Smooth muscle cell (in vitro differentiated cells): Measurements from ENCODE around the gene MEF2B. TPM values are rescaled to one million over a fixed set of nuclear protein-coding genes. Genes with fewer than 3 reads are reported as not detected.

Experiments used
- DNase-seq: peaks from one replicate; lab custom pipeline; 2025; ENCODE audit not compliant: unreplicated experiment; lab: John Stamatoyannopoulos, UW
- H2AFZ ChIP-seq: fragments of 200-600 bp; sonication (generic); 2 replicates; pipeline ENCODE4 v1.6.0; 2016; ENCODE audit warnings: antibody characterized with exemption, low read depth, mild to moderate bottlenecking
- H3F3A ChIP-seq: fragments of 200-600 bp; sonication (generic); 2 replicates; pipeline ENCODE4 v1.6.0; 2017; ENCODE audit warnings: antibody characterized with exemption, low read depth
- H3K27ac ChIP-seq: fragments of 200-600 bp; sonication (generic); 2 replicates; pipeline ENCODE4 v1.5.1; 2016; ENCODE audit warnings: low read depth, mild to moderate bottlenecking
- H3K27me3 ChIP-seq: fragments of 200-600 bp; sonication (generic); 2 replicates; pipeline ENCODE4 v1.6.1; 2016; ENCODE audit warnings: low read depth, mild to moderate bottlenecking
- H3K36me3 ChIP-seq: fragments of 200-600 bp; sonication (generic); 2 replicates; pipeline ENCODE4 v1.5.1; 2016; ENCODE audit warnings: low read depth
- H3K4me1 ChIP-seq: fragments of 200-600 bp; sonication (generic); 2 replicates; pipeline ENCODE4 v1.5.1; 2016; ENCODE audit warnings: low read depth
- H3K4me2 ChIP-seq: fragments of 200-600 bp; sonication (generic); 2 replicates; pipeline ENCODE4 v1.6.0; 2016; ENCODE audit warnings: mild to moderate bottlenecking
- H3K4me3 ChIP-seq: fragments of 200-600 bp; sonication (generic); 2 replicates; pipeline ENCODE4 v1.5.1; 2016; ENCODE audit warnings: mild to moderate bottlenecking
- H3K79me2 ChIP-seq: fragments of 200-600 bp; sonication (generic); 2 replicates; pipeline ENCODE4 v1.6.0; 2016; ENCODE audit warnings: low read depth, mild to moderate bottlenecking
- H3K9ac ChIP-seq: fragments of 200-600 bp; sonication (generic); 2 replicates; pipeline ENCODE4 v1.6.0; 2016; ENCODE audit warnings: low read depth
- H3K9me3 ChIP-seq: fragments of 200-600 bp; sonication (generic); replicated peaks from 2 replicates; pipeline ENCODE4 v1.5.1; 2016; ENCODE audit warnings: low read depth
- H4K20me1 ChIP-seq: fragments of 200-600 bp; sonication (generic); 2 replicates; pipeline ENCODE4 v1.6.0; 2016; ENCODE audit warnings: low read depth
- WGBS: methylation state at CpG from one replicate; pipeline ENCODE4 v1.1.7; 2016; ENCODE audit warnings: low lambda C conversion rate; 5-methylcytosine and 5-hydroxymethylcytosine counted together
- polyA plus RNA-seq: library from polyadenylated mRNA; unstranded; fragments of >200 nt; fragmentation: Nextera tagmentation; extraction: Ambion mirVana; gene quantifications from 2 replicates; pipeline ENCODE4 v1.2.1, GENCODE V29; 2016
- total RNA-seq: library from RNA; depleted of rRNA; stranded (reverse); fragments of >200 nt; gene quantifications from 2 replicates; pipeline ENCODE4 v1.2.3, GENCODE V29; 2014
- TF ChIP-seq, protein P1 (sequence below): fragments of 200-600 bp; sonication (generic); IDR thresholded peaks from 2 replicates; pipeline ENCODE4 v1.5.1; 2017; ENCODE audit warnings: borderline replicate concordance, mild to moderate bottlenecking, antibody characterized with exemption; ENCODE audit not compliant: insufficient read depth, poor library complexity, severe bottlenecking

Gene MEF2B
- total and polyA plus RNA-seq, 2 experiments from 2014 or later = 2.9 TPM; not detected in 1

DNA sequence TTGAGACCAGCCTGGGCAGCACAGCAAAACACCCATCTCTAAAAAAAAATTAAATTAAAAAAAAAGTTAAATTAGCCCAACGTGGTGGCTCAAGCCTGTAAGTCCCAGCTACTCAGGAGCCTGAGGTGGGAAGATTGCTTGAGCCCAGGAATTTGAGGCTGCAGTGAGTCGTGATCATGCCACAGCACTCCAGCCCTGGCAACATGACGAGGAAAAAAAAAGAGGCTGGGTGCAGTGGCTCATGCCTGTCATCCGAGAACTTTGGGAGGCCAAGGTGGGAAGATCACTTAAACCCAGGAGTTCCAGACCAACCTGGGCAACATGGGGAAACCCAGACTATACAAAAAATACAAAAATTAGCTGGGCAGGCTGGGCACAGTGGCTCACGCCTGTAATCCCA is 29.6 kb downstream of the MEF2B start:
- DNase-seq = no peak
- TF ChIP-seq, protein P1, sequence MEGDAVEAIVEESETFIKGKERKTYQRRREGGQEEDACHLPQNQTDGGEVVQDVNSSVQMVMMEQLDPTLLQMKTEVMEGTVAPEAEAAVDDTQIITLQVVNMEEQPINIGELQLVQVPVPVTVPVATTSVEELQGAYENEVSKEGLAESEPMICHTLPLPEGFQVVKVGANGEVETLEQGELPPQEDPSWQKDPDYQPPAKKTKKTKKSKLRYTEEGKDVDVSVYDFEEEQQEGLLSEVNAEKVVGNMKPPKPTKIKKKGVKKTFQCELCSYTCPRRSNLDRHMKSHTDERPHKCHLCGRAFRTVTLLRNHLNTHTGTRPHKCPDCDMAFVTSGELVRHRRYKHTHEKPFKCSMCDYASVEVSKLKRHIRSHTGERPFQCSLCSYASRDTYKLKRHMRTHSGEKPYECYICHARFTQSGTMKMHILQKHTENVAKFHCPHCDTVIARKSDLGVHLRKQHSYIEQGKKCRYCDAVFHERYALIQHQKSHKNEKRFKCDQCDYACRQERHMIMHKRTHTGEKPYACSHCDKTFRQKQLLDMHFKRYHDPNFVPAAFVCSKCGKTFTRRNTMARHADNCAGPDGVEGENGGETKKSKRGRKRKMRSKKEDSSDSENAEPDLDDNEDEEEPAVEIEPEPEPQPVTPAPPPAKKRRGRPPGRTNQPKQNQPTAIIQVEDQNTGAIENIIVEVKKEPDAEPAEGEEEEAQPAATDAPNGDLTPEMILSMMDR = no peak
- Histone ChIP-seq H3K4me2 (no peak overlapping the region), H3K27me3 (no peaks in the 10 kb centered on the region), H3K9ac (no peak overlapping the region), H3K4me3 (no peak overlapping the region), H3K27ac (no peak overlapping the region), H3K79me2 (peaks cover 9% of the 10 kb centered on the region), H4K20me1 (no peaks in the 10 kb centered on the region), H3K36me3 (no peaks in the 10 kb centered on the region), H3K4me1 (peaks cover 3% of the 10 kb centered on the region), H3F3A (no peaks in the 10 kb centered on the region), H3K9me3 (no peaks in the 10 kb centered on the region), H2AFZ (no peak overlapping the region)
- WGBS = 67% methylated on average over 5 of the region's 5 CpGs

DNA sequence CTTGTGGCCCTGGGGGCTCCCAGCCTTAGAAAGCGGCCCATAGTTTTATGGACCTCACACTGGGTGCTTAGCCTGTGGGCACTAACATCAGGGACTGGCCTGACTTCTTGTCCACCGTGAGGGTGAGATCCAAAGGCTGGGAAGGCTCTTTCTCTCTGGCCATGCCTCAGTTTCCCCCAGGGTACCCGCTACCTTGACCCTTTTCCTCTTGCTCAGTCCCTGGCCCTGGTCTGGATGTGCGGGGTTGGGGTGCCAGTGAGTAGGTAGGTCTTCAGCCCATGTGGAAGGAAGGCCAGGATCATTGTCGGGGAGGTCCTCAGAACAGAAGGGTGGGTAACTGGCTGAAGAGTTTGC is 30.2 kb downstream of the MEF2B start:
- Histone ChIP-seq H3K4me3 (no peak overlapping the region), H3K27me3 (no peaks in the 10 kb centered on the region), H3K9ac (no peak overlapping the region), H4K20me1 (no peaks in the 10 kb centered on the region), H3K4me2 (no peak overlapping the region), H3K36me3 (no peaks in the 10 kb centered on the region), H3K4me1 (peaks cover 3% of the 10 kb centered on the region), H3K9me3 (no peaks in the 10 kb centered on the region), H3F3A (no peaks in the 10 kb centered on the region), H2AFZ (no peak overlapping the region), H3K27ac (no peak overlapping the region), H3K79me2 (peaks cover 9% of the 10 kb centered on the region)
- WGBS = 45% methylated on average over 5 of the region's 5 CpGs
- TF ChIP-seq, protein P1 = no peak
- DNase-seq = no peak

DNA sequence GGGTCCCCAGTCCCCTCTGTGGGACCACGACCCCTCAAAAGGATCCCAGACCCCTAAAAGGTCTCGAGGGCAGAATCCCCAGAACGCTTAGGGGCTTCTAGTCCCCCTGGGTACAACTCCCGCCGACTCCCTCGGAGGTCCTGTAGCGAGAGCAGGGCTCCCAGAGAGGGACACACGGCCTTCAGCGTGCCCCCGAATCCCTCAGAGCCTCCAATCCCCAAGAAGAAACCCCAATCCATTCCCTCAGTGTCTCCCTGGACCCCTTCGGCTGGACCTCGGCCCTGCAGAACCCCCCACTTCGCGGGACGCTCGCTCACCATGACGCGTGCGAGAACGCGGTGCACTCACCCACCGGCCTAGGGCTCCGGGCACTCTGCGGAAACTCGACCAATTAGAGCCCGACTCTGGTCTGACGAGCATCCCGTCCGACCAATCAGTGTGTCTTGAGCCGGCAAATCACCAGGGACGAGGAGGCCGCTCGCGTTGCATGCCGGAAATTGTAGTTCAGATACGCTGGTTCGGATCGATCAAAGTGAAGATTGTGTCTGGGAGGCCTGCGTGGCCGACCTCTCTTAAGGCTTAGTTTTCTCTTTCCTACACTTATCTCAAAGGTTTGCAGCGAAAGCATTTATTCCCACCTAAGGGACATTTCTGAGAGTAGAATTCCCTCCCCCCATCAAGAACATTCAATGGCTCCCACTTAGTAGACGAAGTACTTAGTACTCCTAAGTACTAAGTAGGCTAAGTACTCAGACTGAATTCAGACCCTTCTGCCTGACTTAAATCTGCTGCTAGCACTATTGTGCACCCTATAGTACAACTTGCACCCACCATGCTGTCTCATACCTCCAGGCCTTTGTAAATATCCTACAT is 31.7 kb downstream of the MEF2B start, which contains the start of gene TMEM161A:
Gene TMEM161A, minus strand, starts transcription at position 370 of the 873 bp plus-strand sequence. Its CDS starts 50 bp downstream, at position 320.
- H3F3A ChIP-seq = no peaks in the 10 kb centered on the region
- peak within 1 kb of the TSS; percentile 78 for H3K4me3 ChIP-seq
- peak within 1 kb of the TSS; percentile 86 for H3K9ac ChIP-seq
- no peak within 1 kb of the TSS for H3K27ac ChIP-seq
- no peaks in the 10 kb centered on the region for H4K20me1 ChIP-seq
- peaks cover 9% of the 10 kb centered on the region for H3K79me2 ChIP-seq
- WGBS = 3% methylated on average over 42 of the region's 42 CpGs
- no peaks in the 10 kb centered on the region for H3K36me3 ChIP-seq
- TF ChIP-seq, protein P1 = no peak
- peak; percentile 71 for DNase-seq
- no peaks in the 10 kb centered on the region for H3K27me3 ChIP-seq
- peak within 1 kb of the TSS; percentile 97 for H2AFZ ChIP-seq
- peaks cover 3% of the 10 kb centered on the region for H3K4me1 ChIP-seq
- H3K9me3 ChIP-seq = no peaks in the 10 kb centered on the region
- H3K4me2 ChIP-seq = peak within 1 kb of the TSS; percentile 93
